ENCODE results near the gene ETV6. TPM values are rescaled to one million over a fixed set of nuclear protein-coding genes. Genes with fewer than 3 reads are reported as not detected.

Gene ETV6
- total RNA-seq, 2 donors from 2014 or later, result 41.4 to 58.4 TPM

DNA sequence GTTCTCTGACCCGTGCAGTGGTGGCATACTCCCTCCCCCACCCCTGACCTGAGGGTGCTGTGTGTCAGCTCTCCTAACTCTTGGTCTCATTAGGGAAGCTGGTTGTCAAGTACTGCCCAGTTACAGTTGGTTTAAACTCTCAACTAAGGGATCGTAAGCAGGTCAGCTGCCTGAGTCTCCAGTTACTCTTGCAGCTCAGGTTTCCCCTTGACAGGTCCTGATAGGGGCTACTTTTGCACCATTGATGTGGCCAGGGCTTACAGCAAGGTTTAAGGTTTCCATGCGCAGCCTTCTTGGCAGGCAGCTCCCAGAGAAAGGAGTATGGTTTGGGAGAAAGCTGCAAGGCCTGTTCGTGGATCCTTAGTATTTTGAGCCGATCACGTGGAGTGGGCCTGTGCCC is 74.5 kb downstream of the ETV6 start:
- no peaks in the 10 kb centered on the region for H3K27me3 ChIP-seq (replicated peaks; ENCODE audit: insufficient read depth)
- no peaks in the 10 kb centered on the region for H3K36me3 ChIP-seq
- DNase-seq (ENCODE audit: low spot score), result no peak
- peaks cover 40 to 64% of the 10 kb centered on the region in 2 donors for H3K4me1 ChIP-seq (ENCODE audit: control insufficient read depth in 1 of 2, low read depth in 2 of 2)
- peak overlapping the region; percentile 46 to 74 for H3K27ac ChIP-seq
- TF ChIP-seq, protein P1, sequence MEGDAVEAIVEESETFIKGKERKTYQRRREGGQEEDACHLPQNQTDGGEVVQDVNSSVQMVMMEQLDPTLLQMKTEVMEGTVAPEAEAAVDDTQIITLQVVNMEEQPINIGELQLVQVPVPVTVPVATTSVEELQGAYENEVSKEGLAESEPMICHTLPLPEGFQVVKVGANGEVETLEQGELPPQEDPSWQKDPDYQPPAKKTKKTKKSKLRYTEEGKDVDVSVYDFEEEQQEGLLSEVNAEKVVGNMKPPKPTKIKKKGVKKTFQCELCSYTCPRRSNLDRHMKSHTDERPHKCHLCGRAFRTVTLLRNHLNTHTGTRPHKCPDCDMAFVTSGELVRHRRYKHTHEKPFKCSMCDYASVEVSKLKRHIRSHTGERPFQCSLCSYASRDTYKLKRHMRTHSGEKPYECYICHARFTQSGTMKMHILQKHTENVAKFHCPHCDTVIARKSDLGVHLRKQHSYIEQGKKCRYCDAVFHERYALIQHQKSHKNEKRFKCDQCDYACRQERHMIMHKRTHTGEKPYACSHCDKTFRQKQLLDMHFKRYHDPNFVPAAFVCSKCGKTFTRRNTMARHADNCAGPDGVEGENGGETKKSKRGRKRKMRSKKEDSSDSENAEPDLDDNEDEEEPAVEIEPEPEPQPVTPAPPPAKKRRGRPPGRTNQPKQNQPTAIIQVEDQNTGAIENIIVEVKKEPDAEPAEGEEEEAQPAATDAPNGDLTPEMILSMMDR (IDR thresholded peaks at IDR 0.05), result no peak
- no peak for ATAC-seq (ENCODE audit: insufficient number of reproducible peaks, low FRiP score, low read depth)
- H3K4me3 ChIP-seq, result peak overlapping the region; percentile 32
- no peaks in the 10 kb centered on the region for H3K9me3 ChIP-seq

- TF ChIP-seq, protein P1 (IDR thresholded peaks at IDR 0.05), result no peak
- H3K4me1 ChIP-seq (ENCODE audit: control insufficient read depth in 1 of 2, low read depth in 2 of 2), result peaks cover 35 to 59% of the 10 kb centered on the region in 2 donors
- peak overlapping the region; percentile 46 to 74 for H3K27ac ChIP-seq
- no peaks in the 10 kb centered on the region for H3K9me3 ChIP-seq
- ATAC-seq (ENCODE audit: insufficient number of reproducible peaks, low FRiP score, low read depth) (no peak), DNase-seq (ENCODE audit: low spot score) (no peak)
- H3K36me3 ChIP-seq, result no peaks in the 10 kb centered on the region
- peak overlapping the region; percentile 32 for H3K4me3 ChIP-seq
- H3K27me3 ChIP-seq (replicated peaks; ENCODE audit: insufficient read depth), result no peaks in the 10 kb centered on the region
These were observed 75.4 kb downstream of the ETV6 start for GRCh38 chr12:11724888-11725311.

DNA sequence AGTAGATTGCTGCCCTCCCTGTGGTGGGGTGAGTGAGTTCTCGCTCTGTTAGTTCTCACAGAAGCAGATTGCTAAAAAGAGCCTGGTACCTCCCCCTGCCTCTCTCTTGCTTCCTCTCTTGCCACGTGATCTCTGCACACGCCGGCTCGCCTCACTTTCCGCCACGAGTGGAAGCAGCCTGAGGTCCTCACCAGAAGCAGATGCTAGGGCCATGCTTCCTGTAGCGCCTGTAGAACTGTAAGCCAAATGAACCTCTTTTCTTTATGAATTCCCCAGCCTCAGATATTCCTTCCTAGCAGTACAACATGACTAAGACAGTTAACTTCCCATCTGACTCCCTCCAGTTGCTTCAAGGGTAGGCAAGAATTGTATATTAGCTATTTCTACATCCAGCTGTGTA is 76.2 kb downstream of the ETV6 start:
- ATAC-seq (ENCODE audit: insufficient number of reproducible peaks, low FRiP score, low read depth) (no peak), DNase-seq (ENCODE audit: low spot score) (no peak)
- Histone ChIP-seq H3K36me3 (no peaks in the 10 kb centered on the region), H3K9me3 (no peaks in the 10 kb centered on the region), H3K4me1 (ENCODE audit: control insufficient read depth in 1 of 2, low read depth in 2 of 2) (peaks cover 39 to 59% of the 10 kb centered on the region in 2 donors), H3K4me3 (no peak overlapping the region), H3K27me3 (replicated peaks; ENCODE audit: insufficient read depth) (no peaks in the 10 kb centered on the region), H3K27ac (peak overlapping the region; percentile 46 to 49)
- TF ChIP-seq, protein P1 (IDR thresholded peaks at IDR 0.05), result no peak

GRCh38 chr12:11726659-11727058 is 77.2 kb downstream of the ETV6 start:
- Histone ChIP-seq H3K27ac (no peak overlapping the region), H3K4me1 (ENCODE audit: control insufficient read depth in 1 of 2, low read depth in 2 of 2) (peaks cover 45 to 69% of the 10 kb centered on the region in 2 donors), H3K36me3 (no peaks in the 10 kb centered on the region), H3K9me3 (no peaks in the 10 kb centered on the region), H3K4me3 (no peak overlapping the region), H3K27me3 (replicated peaks; ENCODE audit: insufficient read depth) (no peaks in the 10 kb centered on the region)
- TF ChIP-seq, protein P1 (IDR thresholded peaks at IDR 0.05), result no peak
- ATAC-seq (ENCODE audit: insufficient number of reproducible peaks, low FRiP score, low read depth) (no peak), DNase-seq (ENCODE audit: low spot score) (no peak)

GRCh38 chr12:11727133-11727664 is 77.7 kb downstream of the ETV6 start:
- no peak for ATAC-seq (ENCODE audit: insufficient number of reproducible peaks, low FRiP score, low read depth)
- Histone ChIP-seq H3K9me3 (no peaks in the 10 kb centered on the region), H3K4me1 (ENCODE audit: control insufficient read depth in 1 of 2, low read depth in 2 of 2) (peaks cover 50 to 70% of the 10 kb centered on the region in 2 donors), H3K27ac (no peak overlapping the region), H3K27me3 (replicated peaks; ENCODE audit: insufficient read depth) (no peaks in the 10 kb centered on the region), H3K36me3 (no peaks in the 10 kb centered on the region), H3K4me3 (no peak overlapping the region)
- TF ChIP-seq, protein P1 (IDR thresholded peaks at IDR 0.05), result no peak
- DNase-seq (ENCODE audit: low spot score), result no peak
